Ishikawa (cell line): ENCODE measurements around the gene MAD1L1.

Experiments used
- CEBPB ChIP-seq: IDR thresholded peaks from 2 replicates; pipeline ENCODE4 v1.6.1; 2012
- EGR1 ChIP-seq: IDR thresholded peaks from 2 replicates; pipeline ENCODE4 v1.6.1; 2012
- EP300 ChIP-seq: IDR thresholded peaks from 2 replicates; pipeline ENCODE4 v1.6.1; 2012; ENCODE audit warnings: borderline replicate concordance
- FOXM1 ChIP-seq: IDR thresholded peaks from 2 replicates; pipeline ENCODE4 v1.6.1; 2012; ENCODE audit warnings: low read depth, borderline replicate concordance
- NFIC ChIP-seq: IDR thresholded peaks from 2 replicates; pipeline ENCODE4 v1.6.1; 2012
- RAD21 ChIP-seq: IDR thresholded peaks from 2 replicates; pipeline ENCODE4 v1.6.1; 2012; ENCODE audit warnings: low read depth
- TAF1 ChIP-seq: IDR thresholded peaks from 2 replicates; pipeline ENCODE4 v1.6.1; 2012; ENCODE audit warnings: low read depth, mild to moderate bottlenecking
- TCF12 ChIP-seq: IDR thresholded peaks from 2 replicates; pipeline ENCODE4 v1.6.1; 2012; ENCODE audit warnings: low read depth
- TEAD4 ChIP-seq: IDR thresholded peaks from 2 replicates; pipeline ENCODE4 v1.6.1; 2012
- YY1 ChIP-seq: IDR thresholded peaks from 2 replicates; pipeline ENCODE4 v1.6.1; 2012; ENCODE audit warnings: low read depth
- TF ChIP-seq, protein P1 (sequence below): IDR thresholded peaks from 2 replicates; pipeline ENCODE4 v1.6.1; 2012; ENCODE audit warnings: low read depth, mild to moderate bottlenecking
- TF ChIP-seq, protein P2 (sequence below): IDR thresholded peaks from 2 replicates; pipeline ENCODE4 v1.6.1; 2012
- TF ChIP-seq, protein P3 (sequence below): IDR thresholded peaks from 2 replicates; pipeline ENCODE4 v1.6.1; 2012

DNA sequence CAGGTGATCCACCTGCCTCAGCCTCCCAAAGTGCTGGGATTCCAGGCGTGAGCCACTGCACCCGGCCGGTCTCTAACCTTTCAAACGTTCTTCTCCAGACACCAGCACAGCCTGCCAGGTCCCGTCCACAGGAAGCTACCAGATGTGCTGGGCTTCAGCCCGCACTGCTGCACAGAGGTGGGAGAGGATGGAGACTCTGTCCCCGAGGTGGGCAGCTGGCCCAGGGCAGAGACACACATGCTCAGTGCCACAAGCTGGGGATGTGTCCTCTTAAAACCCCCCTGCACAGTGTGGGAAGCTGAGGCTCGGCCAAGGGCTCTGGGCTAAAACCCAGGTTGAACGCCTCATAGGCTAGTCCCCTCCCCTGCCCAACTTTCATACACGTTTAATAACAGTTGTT lies 18.6 kb upstream of the MAD1L1 start:
- TF ChIP-seq TAF1: no peak
- no peak for TF ChIP-seq CEBPB
- no peak for TF ChIP-seq RAD21
- no peak for TF ChIP-seq YY1
- TF ChIP-seq FOXM1: no peak
- no peak for TF ChIP-seq EP300
- TF ChIP-seq, protein P1, sequence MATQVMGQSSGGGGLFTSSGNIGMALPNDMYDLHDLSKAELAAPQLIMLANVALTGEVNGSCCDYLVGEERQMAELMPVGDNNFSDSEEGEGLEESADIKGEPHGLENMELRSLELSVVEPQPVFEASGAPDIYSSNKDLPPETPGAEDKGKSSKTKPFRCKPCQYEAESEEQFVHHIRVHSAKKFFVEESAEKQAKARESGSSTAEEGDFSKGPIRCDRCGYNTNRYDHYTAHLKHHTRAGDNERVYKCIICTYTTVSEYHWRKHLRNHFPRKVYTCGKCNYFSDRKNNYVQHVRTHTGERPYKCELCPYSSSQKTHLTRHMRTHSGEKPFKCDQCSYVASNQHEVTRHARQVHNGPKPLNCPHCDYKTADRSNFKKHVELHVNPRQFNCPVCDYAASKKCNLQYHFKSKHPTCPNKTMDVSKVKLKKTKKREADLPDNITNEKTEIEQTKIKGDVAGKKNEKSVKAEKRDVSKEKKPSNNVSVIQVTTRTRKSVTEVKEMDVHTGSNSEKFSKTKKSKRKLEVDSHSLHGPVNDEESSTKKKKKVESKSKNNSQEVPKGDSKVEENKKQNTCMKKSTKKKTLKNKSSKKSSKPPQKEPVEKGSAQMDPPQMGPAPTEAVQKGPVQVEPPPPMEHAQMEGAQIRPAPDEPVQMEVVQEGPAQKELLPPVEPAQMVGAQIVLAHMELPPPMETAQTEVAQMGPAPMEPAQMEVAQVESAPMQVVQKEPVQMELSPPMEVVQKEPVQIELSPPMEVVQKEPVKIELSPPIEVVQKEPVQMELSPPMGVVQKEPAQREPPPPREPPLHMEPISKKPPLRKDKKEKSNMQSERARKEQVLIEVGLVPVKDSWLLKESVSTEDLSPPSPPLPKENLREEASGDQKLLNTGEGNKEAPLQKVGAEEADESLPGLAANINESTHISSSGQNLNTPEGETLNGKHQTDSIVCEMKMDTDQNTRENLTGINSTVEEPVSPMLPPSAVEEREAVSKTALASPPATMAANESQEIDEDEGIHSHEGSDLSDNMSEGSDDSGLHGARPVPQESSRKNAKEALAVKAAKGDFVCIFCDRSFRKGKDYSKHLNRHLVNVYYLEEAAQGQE: no peak
- TF ChIP-seq, protein P2, sequence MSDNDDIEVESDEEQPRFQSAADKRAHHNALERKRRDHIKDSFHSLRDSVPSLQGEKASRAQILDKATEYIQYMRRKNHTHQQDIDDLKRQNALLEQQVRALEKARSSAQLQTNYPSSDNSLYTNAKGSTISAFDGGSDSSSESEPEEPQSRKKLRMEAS: no peak
- no peak for TF ChIP-seq NFIC
- TF ChIP-seq TEAD4: no peak
- TF ChIP-seq TCF12: no peak
- no peak for TF ChIP-seq EGR1
- TF ChIP-seq, protein P3, sequence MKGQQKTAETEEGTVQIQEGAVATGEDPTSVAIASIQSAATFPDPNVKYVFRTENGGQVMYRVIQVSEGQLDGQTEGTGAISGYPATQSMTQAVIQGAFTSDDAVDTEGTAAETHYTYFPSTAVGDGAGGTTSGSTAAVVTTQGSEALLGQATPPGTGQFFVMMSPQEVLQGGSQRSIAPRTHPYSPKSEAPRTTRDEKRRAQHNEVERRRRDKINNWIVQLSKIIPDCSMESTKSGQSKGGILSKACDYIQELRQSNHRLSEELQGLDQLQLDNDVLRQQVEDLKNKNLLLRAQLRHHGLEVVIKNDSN: no peak
